Activated naive CD8-positive, alpha-beta T cell treated with anti-CD3 and anti-CD28 coated beads, Interleukin-2, amount 10 ng/mL, durations not matched to agents 7 days and 5 days (primary cell): Measurements from ENCODE around the gene EGF. TPM values are rescaled to one million over a fixed set of nuclear protein-coding genes. Genes with fewer than 3 reads are reported as not detected.
A peak's percentile ranks its signal among the peaks of the same experiment; 100 is the strongest.

Experiments used
- ATAC-seq: fragments of 150-1000 bp; cut with Tn5 transposase; one replicate; pipeline ENCODE4 v1.10.0; 2021; ENCODE audit warnings: low read depth, moderate library complexity
- POLR2A ChIA-PET: fragments of 350-600 bp; sonication (Branson Sonifier 250); formaldehyde crosslinking; loops from one replicate; lab custom pipeline; 2021; ENCODE audit warnings: antibody characterized with exemption; lab: Charles Lee
- DNase-seq: peaks from one replicate; pipeline ENCODE4 v3.0.0; 2021
- H3K27ac Mint-ChIP-seq: one replicate; pipeline ENCODE4 v1.8.0; 2022; ENCODE audit warnings: mild to moderate bottlenecking, mixed read lengths
- H3K27me3 Mint-ChIP-seq: one replicate; pipeline ENCODE4 v1.8.0; 2022; ENCODE audit warnings: mild to moderate bottlenecking, moderate library complexity, mixed read lengths
- H3K36me3 Mint-ChIP-seq: one replicate; pipeline ENCODE4 v1.8.0; 2021; ENCODE audit warnings: mild to moderate bottlenecking, mixed read lengths
- H3K4me1 Mint-ChIP-seq: one replicate; pipeline ENCODE4 v1.8.0; 2021; ENCODE audit warnings: mixed read lengths
- H3K4me3 Mint-ChIP-seq: one replicate; pipeline ENCODE4 v1.8.0; 2022; ENCODE audit warnings: mild to moderate bottlenecking, moderate library complexity, mixed read lengths
- H3K9me3 Mint-ChIP-seq: one replicate; pipeline ENCODE4 v1.8.0; 2021; ENCODE audit warnings: mixed read lengths
- total RNA-seq, 2 experiments: library from RNA; stranded (reverse); gene quantifications; one replicate each; pipeline ENCODE4 v1.2.3, GENCODE V29; 2021

Gene EGF
- total RNA-seq, 2 experiments from 2014 or later, result not detected

DNA sequence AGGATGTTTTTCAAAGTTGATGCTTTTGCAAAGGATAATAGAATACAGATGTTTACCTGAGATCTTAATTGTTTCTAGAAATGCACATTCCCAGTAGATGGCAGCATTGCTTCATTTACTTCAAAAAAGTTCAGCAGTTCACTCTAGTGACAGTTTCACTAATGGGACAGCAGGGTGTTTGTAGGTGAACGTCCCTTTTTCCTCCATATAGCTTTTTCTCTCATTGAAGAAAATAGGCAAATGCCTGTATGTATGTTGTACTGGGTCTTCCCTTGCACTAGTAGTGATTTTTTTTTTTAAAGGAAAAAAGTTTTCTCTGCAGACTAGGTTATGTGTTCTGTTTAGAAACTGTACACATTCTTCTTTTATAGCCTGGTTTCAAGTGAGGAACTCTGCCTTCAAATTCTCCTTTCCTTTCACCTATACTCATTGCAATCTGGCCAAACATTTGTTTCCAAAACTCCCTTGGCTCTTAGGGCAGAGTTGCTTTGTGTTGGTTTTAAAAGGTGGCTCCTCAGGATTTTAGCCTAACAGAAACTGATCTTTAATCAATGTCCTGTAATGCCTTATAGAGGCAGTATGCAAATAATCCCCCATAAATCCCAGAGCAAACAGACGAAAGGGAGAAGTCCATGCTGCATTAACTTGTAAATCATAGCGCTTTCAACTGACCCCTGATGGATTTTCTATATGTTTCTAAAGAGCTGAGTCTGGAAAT is 86.3 kb downstream of the EGF start:
- H3K4me1 Mint-ChIP-seq, result peaks cover 9% of the 10 kb centered on the region
- no peak overlapping the region for H3K27ac Mint-ChIP-seq
- POLR2A ChIA-PET, result no interaction called here
- no peaks in the 10 kb centered on the region for H3K36me3 Mint-ChIP-seq
- peaks cover 2% of the 10 kb centered on the region for H3K27me3 Mint-ChIP-seq
- ATAC-seq, result peak; percentile 72
- H3K4me3 Mint-ChIP-seq, result no peak overlapping the region
- DNase-seq, result no peak
- no peaks in the 10 kb centered on the region for H3K9me3 Mint-ChIP-seq

DNA sequence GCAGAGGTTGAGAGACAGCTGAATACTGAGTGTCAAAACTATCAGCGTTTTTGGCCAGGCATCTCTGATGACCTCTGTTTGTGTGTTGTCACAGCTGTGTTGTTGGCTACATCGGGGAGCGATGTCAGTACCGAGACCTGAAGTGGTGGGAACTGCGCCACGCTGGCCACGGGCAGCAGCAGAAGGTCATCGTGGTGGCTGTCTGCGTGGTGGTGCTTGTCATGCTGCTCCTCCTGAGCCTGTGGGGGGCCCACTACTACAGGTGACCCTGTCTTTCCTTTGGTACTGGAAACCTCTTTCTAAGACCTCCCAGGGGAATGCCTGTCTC is 86.9 kb downstream of the EGF start:
- Mint-ChIP-seq H3K4me1 (peaks cover 4% of the 10 kb centered on the region), H3K4me3 (no peak overlapping the region), H3K27ac (no peak overlapping the region), H3K27me3 (peaks cover 2% of the 10 kb centered on the region), H3K9me3 (no peaks in the 10 kb centered on the region), H3K36me3 (no peaks in the 10 kb centered on the region)
- no peak for ATAC-seq
- POLR2A ChIA-PET, result no interaction called here
- DNase-seq, result no peak

DNA sequence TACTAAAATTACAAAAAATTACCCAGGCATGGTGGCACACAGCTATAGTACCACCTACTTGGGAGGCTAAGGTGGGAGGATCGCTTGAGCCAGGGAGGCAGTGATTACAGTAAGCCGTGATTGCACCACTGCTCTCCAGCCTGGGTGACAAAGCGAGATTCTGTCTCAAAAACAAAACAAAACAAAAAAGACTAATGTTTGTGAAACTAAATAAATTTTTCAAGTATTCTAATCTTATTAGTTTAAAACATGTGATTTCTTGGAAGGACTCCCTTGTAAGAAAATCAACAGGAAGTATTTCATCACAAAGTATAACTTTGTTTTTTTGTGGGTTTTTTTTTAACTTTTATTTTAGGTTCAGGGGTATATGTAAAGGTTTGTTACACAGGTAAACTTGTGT is 89.6 kb downstream of the EGF start:
- DNase-seq (no peak), ATAC-seq (no peak)
- Mint-ChIP-seq H3K36me3 (no peaks in the 10 kb centered on the region), H3K27me3 (peaks cover 2% of the 10 kb centered on the region), H3K27ac (no peak overlapping the region), H3K4me3 (no peak overlapping the region), H3K4me1 (peaks cover 3% of the 10 kb centered on the region), H3K9me3 (no peaks in the 10 kb centered on the region)
- POLR2A ChIA-PET, result no interaction called here

DNA sequence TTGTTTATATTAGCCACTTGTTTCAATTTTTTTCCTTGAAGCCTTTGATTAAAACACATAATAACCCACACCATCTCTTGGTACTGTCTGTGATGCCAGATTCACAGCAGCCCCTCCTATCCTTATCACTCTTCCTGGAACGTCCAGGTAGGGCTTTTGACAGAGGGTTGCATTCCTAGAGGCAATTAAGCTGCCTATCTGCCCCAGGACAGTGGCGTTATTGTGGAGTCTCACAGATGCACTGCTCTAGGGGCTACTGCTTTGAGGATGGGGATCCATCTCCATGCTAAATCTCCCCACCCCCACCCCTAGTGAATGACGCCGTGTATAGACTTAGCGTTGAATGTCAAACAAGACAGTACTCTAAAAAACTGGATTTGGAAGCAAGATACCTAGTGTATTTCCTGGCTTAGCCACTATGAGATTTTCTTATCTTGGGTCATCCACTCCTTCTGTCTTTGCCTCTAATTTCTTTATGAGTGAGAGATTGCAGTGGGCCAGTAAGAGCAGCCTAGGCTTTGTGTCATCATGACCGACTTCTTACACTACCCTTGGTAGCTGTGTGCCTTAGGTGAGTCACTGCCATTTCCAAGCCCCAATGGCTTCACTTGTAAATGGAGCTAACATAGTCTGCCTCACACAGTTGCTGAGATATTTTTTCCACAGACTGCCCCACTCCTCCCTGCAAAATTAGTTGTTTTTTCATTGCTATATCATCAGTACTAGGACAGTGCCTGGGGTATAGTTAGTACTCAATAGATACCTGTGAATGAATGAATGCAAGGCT is 90.9 kb downstream of the EGF start:
- H3K27ac Mint-ChIP-seq, result no peak overlapping the region
- peaks cover 3% of the 10 kb centered on the region for H3K4me1 Mint-ChIP-seq
- ATAC-seq (peak; percentile 40), DNase-seq (no peak)
- no peak overlapping the region for H3K4me3 Mint-ChIP-seq
- POLR2A ChIA-PET, result no interaction called here
- H3K9me3 Mint-ChIP-seq, result no peaks in the 10 kb centered on the region
- H3K36me3 Mint-ChIP-seq, result no peaks in the 10 kb centered on the region
- peaks cover 2% of the 10 kb centered on the region for H3K27me3 Mint-ChIP-seq

DNA sequence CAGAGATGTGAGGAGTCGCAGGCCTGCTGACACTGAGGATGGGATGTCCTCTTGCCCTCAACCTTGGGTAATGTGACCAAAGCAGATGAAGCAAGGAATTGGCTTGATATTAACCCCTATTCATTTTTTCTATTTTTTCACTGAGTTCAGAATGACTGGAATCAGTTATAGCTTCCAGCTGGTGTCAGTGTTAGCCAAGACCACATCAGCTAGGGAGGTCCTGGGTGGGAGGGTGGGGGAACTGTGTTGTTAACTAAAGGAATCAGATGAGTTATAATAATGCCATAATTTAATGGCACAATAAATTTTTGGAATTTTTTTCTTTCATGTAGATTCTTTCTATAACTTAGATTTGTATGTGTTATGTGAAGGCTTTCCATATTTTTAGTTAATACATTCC is 91.9 kb downstream of the EGF start:
- H3K4me3 Mint-ChIP-seq, result no peak overlapping the region
- H3K9me3 Mint-ChIP-seq, result no peaks in the 10 kb centered on the region
- POLR2A ChIA-PET, result no interaction called here
- H3K27me3 Mint-ChIP-seq, result peaks cover 3% of the 10 kb centered on the region
- ATAC-seq (no peak), DNase-seq (no peak)
- H3K36me3 Mint-ChIP-seq, result no peaks in the 10 kb centered on the region
- H3K27ac Mint-ChIP-seq, result no peak overlapping the region
- H3K4me1 Mint-ChIP-seq, result peaks cover 2% of the 10 kb centered on the region

DNA sequence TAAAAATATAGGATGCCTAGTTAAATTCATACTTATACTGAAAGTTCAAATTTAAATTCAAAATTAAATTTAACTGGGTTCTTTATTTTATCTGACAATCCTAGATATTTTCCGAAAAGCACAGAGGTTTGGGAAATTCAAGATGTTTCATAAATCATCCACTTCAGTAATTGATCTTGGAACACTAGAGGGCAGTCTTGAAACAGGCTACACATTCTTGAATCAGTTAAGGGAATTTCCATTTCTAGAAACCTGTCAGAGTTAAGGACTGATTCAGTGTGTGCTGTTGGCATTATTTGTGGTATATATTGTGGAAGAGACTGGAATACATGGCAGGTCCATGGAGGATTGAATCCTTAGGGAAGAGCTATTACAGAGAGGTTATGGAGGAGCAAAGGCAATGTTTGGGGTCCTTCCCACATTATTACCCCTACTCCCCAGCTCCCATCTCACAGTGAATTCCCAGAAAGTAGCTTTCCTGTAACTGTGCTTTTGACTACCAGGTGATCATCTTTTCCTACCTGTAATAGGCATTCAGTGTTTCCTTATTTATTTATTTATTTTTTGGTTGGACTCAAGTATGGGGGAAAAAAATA is 92.9 kb downstream of the EGF start:
- H3K4me1 Mint-ChIP-seq, result peaks cover 2% of the 10 kb centered on the region
- peaks cover 5% of the 10 kb centered on the region for H3K27me3 Mint-ChIP-seq
- no peak for DNase-seq
- no peaks in the 10 kb centered on the region for H3K36me3 Mint-ChIP-seq
- H3K9me3 Mint-ChIP-seq, result no peaks in the 10 kb centered on the region
- H3K27ac Mint-ChIP-seq, result no peak overlapping the region
- no peak overlapping the region for H3K4me3 Mint-ChIP-seq
- peak; percentile 56 for ATAC-seq
- POLR2A ChIA-PET, result no interaction called here

DNA sequence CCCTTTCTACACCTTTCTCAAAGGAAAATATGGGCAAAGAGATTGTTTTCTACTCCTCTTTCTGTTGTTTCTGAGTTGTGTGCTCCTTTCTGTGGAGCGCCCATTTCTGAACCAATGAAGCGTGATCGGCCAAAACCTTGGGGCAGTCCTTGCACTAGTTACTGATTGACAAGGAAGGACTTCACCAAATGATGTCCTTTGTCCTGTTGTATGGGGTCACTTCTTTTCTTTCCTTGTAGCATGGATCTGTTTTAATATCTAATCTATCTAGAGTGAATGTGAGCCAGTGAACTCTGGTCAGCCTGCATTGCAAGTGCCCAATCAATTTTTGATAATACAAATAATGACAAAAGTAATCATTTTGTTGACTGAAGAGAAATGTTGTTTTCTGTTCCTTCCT is 94.5 kb downstream of the EGF start:
- DNase-seq (no peak), ATAC-seq (no peak)
- Mint-ChIP-seq H3K27ac (no peak overlapping the region), H3K4me3 (no peak overlapping the region), H3K36me3 (no peaks in the 10 kb centered on the region), H3K27me3 (peaks cover 5% of the 10 kb centered on the region), H3K4me1 (peaks cover 2% of the 10 kb centered on the region), H3K9me3 (no peaks in the 10 kb centered on the region)
- POLR2A ChIA-PET, result no interaction called here

DNA sequence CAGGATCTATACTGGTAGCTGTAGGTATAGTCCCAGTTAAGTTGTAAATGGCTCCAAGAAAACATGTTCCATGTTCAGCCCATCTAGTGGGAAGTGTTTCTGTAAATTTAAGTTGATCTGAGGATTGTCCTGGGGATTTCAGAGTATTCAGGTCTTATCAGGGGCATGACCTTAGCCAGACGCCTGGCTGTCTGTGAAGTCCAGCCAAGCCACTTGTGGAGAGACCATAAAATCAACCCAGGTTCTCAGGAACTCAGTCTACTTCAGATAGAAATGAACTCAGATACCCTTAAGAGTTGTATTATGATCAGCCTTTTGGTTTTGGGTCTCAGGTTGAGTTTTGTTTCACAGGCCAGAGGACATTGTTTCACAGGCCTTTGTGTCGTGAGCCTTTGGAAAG is 95.9 kb downstream of the EGF start:
- Mint-ChIP-seq H3K4me1 (peaks cover 2% of the 10 kb centered on the region), H3K27ac (no peak overlapping the region), H3K4me3 (no peak overlapping the region), H3K9me3 (no peaks in the 10 kb centered on the region), H3K36me3 (no peaks in the 10 kb centered on the region), H3K27me3 (peaks cover 5% of the 10 kb centered on the region)
- POLR2A ChIA-PET, result no interaction called here
- ATAC-seq (no peak), DNase-seq (no peak)

DNA sequence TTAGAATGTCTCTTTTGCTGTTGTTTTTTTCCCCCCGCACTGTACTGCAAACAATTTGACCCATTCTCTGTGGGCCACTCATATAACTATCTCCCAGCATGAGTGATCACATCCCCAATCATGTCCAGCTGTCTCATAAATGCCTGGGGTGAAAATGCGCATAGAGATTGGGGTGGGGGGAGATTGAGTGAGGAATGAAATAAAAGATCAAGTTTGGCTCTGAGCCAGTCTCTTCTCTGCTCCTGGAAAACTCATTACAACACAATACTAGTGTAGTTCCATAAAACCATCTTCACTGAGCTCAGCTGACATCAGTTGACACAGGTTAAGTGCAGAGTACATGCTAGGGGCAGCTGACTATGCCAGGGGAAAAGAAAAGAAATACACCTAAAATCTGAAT is 96.9 kb downstream of the EGF start:
- H3K4me3 Mint-ChIP-seq, result no peak overlapping the region
- ATAC-seq (no peak), DNase-seq (no peak)
- H3K9me3 Mint-ChIP-seq, result no peaks in the 10 kb centered on the region
- H3K27ac Mint-ChIP-seq, result no peak overlapping the region
- POLR2A ChIA-PET, result no interaction called here
- no peaks in the 10 kb centered on the region for H3K36me3 Mint-ChIP-seq
- H3K27me3 Mint-ChIP-seq, result peaks cover 3% of the 10 kb centered on the region
- peaks cover 4% of the 10 kb centered on the region for H3K4me1 Mint-ChIP-seq

DNA sequence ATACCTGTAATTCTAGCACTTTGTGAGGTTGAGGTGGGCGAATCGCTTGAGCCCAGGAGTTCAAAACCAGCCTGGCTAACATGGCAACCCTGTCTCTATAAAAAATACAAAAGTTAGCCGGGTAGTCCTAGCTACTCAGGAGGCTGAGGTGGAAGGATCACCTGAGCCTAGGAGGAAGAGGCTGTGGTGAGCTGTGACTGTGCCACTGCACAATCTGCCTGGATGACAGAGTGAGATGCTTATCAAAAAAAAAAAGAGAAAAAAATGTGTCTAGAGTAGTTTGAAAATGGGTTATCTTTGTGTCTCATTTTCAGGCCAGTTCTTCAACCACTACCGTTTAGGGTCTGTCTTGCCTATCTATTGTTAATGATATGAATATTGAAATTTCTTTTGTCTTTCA is 98.1 kb downstream of the EGF start:
- ATAC-seq (no peak), DNase-seq (no peak)
- Mint-ChIP-seq H3K27me3 (peaks cover 3% of the 10 kb centered on the region), H3K4me1 (peaks cover 2% of the 10 kb centered on the region), H3K27ac (no peak overlapping the region), H3K36me3 (no peaks in the 10 kb centered on the region), H3K4me3 (no peak overlapping the region), H3K9me3 (no peaks in the 10 kb centered on the region)
- POLR2A ChIA-PET, result no interaction called here

DNA sequence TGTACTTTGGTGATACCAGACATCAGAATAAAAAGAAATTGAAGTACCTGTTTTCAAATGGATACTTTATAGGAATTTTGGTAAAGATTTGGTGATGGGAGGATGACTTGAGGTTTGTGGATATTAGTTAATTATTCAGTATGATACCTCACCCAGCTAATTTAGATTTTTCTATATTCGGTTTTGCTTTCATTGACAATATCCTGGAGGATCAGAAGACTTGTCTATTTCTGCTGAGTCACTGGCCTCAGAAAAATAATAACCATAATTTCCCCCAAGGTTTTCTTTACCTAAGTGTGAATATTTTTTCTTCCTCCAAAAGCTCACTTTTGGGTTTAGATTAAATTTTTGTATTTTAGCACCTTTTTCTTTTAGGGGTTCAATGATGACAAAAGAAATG is 100.2 kb downstream of the EGF start:
- H3K27ac Mint-ChIP-seq, result no peak overlapping the region
- H3K9me3 Mint-ChIP-seq, result no peaks in the 10 kb centered on the region
- POLR2A ChIA-PET, result no interaction called here
- no peak overlapping the region for H3K4me3 Mint-ChIP-seq
- peaks cover 2% of the 10 kb centered on the region for H3K4me1 Mint-ChIP-seq
- DNase-seq, result no peak
- H3K27me3 Mint-ChIP-seq, result peaks cover 3% of the 10 kb centered on the region
- no peak for ATAC-seq
- H3K36me3 Mint-ChIP-seq, result no peaks in the 10 kb centered on the region

DNA sequence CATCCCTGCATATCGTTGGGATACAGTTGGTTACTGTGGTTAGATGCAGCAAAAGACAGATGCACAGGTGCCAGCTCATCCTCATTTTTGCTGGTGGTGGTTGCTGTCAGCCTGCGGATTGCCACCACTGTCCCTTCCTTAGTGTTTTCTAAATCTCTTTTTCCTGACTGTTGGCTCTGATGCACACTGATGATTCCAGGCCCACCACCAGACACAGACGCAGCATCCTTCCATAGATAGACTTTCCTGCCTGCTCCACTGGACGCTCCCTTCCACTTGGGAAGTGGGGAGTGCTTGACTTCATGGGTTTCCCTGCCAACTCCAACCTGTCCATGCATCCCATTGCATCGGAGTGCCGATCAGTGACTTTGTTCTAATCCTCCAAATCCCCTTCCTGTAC is 101.5 kb downstream of the EGF start:
- Mint-ChIP-seq H3K9me3 (no peaks in the 10 kb centered on the region), H3K27me3 (peaks cover 3% of the 10 kb centered on the region), H3K4me1 (peaks cover 2% of the 10 kb centered on the region), H3K36me3 (no peaks in the 10 kb centered on the region), H3K4me3 (no peak overlapping the region), H3K27ac (no peak overlapping the region)
- DNase-seq (no peak), ATAC-seq (no peak)
- POLR2A ChIA-PET, result no interaction called here

DNA sequence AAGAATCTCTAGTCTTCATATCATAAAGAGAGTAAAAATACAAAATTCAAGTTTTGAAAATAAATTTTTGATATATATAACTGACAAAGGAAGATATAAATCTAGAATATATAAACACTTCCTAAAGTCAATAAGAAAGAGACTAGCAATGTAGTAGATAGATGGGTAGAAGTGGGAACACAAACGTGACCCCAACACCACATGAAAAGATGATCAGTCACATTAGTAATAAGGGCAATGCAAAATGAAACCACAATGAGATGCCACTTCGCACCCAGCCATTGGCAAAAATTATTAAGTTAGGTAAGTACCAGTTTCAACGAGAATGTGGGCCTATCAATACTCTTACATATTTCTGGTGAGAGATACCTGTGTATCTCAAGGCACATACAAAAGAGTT is 106.5 kb downstream of the EGF start:
- H3K9me3 Mint-ChIP-seq, result no peaks in the 10 kb centered on the region
- H3K27me3 Mint-ChIP-seq, result peaks cover 2% of the 10 kb centered on the region
- DNase-seq (no peak), ATAC-seq (no peak)
- H3K27ac Mint-ChIP-seq, result no peak overlapping the region
- POLR2A ChIA-PET, result no interaction called here
- H3K36me3 Mint-ChIP-seq, result no peaks in the 10 kb centered on the region
- no peak overlapping the region for H3K4me3 Mint-ChIP-seq
- no peaks in the 10 kb centered on the region for H3K4me1 Mint-ChIP-seq

DNA sequence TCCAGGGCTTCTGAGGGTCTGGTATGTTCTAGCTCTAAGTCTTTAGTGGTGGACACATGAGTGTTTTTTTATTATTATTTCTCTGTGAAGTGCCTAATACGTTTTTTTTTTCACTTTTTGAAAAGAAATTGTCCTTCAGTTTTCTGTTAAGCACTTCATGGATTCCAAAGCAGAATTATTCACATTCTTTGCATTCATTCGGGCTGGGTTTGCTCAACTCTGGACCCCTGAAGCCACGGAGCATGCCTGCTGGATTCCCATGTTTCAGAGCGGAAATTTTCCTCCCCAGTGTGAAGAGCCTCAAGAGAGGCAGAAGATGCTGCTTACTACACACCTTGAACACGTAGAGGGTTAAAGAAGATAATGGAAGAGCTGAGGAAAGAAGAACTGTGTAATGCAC is 107.5 kb downstream of the EGF start:
- Mint-ChIP-seq H3K4me1 (no peaks in the 10 kb centered on the region), H3K36me3 (no peaks in the 10 kb centered on the region), H3K4me3 (no peak overlapping the region), H3K9me3 (no peaks in the 10 kb centered on the region), H3K27ac (no peak overlapping the region), H3K27me3 (peaks cover 4% of the 10 kb centered on the region)
- POLR2A ChIA-PET, result no interaction called here
- ATAC-seq (no peak), DNase-seq (no peak)
